ACC112 (cell line): ENCODE results near the gene MMP8.

Experiments
- H2AFZ ChIP-seq: fragments of 200-600 bp; sonication (generic); one replicate; pipeline ENCODE4 v1.6.0; 2017; ENCODE audit warnings: antibody characterized with exemption, low read length; ENCODE audit not compliant: unreplicated experiment
- H3K27ac ChIP-seq: fragments of 200-600 bp; sonication (generic); 2 replicates; pipeline ENCODE4 v1.5.1; 2014; ENCODE audit warnings: low read depth, mild to moderate bottlenecking, antibody characterized with exemption, low read length, moderate library complexity
- H3K27me3 ChIP-seq: fragments of 200-600 bp; sonication (generic); 2 replicates; pipeline ENCODE4 v1.6.1; 2014; ENCODE audit warnings: mild to moderate bottlenecking, antibody characterized with exemption, low read length, moderate library complexity, mixed read lengths; ENCODE audit not compliant: insufficient read depth
- H3K36me3 ChIP-seq: fragments of 200-600 bp; sonication (generic); 2 replicates; pipeline ENCODE4 v1.6.1; 2016; ENCODE audit warnings: mild to moderate bottlenecking, antibody characterized with exemption, low read length, moderate library complexity, mixed read lengths; ENCODE audit not compliant: insufficient read depth
- H3K4me1 ChIP-seq: fragments of 200-600 bp; sonication (generic); one replicate; pipeline ENCODE4 v1.6.1; 2016; ENCODE audit warnings: low read length, mixed read lengths; ENCODE audit not compliant: insufficient read depth, unreplicated experiment, control insufficient read depth
- H3K4me3 ChIP-seq: fragments of 200-600 bp; sonication (generic); 2 replicates; pipeline ENCODE4 v1.5.1; 2014; ENCODE audit warnings: mild to moderate bottlenecking, low read depth, low read length
- H3K79me2 ChIP-seq: fragments of 200-600 bp; sonication (generic); one replicate; pipeline ENCODE4 v1.6.0; 2016; ENCODE audit warnings: low read length; ENCODE audit not compliant: control insufficient read depth, unreplicated experiment, insufficient read depth

The MMP8 gene

GRCh38 chr11:102685754-102686153 is 39.0 kb downstream of the MMP8 start:
- no peak overlapping the region for H3K27ac ChIP-seq
- H3K36me3 ChIP-seq = no peaks in the 10 kb centered on the region
- no peaks in the 10 kb centered on the region for H3K79me2 ChIP-seq
- H3K4me3 ChIP-seq = no peak overlapping the region
- peaks cover 27% of the 10 kb centered on the region for H3K27me3 ChIP-seq
- H3K4me1 ChIP-seq = no peaks in the 10 kb centered on the region
- H2AFZ ChIP-seq = no peak overlapping the region

GRCh38 chr11:102685338-102685737 is 39.4 kb downstream of the MMP8 start:
- H3K4me1 ChIP-seq = no peaks in the 10 kb centered on the region
- no peaks in the 10 kb centered on the region for H3K79me2 ChIP-seq
- H2AFZ ChIP-seq = no peak overlapping the region
- H3K36me3 ChIP-seq = no peaks in the 10 kb centered on the region
- no peak overlapping the region for H3K27ac ChIP-seq
- peaks cover 25% of the 10 kb centered on the region for H3K27me3 ChIP-seq
- no peak overlapping the region for H3K4me3 ChIP-seq

- Histone ChIP-seq H3K27me3 (peaks cover 33% of the 10 kb centered on the region), H3K36me3 (no peaks in the 10 kb centered on the region), H3K79me2 (no peaks in the 10 kb centered on the region), H2AFZ (no peak overlapping the region), H3K4me1 (no peaks in the 10 kb centered on the region), H3K27ac (no peak overlapping the region), H3K4me3 (no peak overlapping the region)
These were observed 41.5 kb downstream of the MMP8 start for GRCh38 chr11:102683277-102683676.

GRCh38 chr11:102680945-102681344 is 43.8 kb downstream of the MMP8 start:
- Histone ChIP-seq H2AFZ (no peak overlapping the region), H3K79me2 (no peaks in the 10 kb centered on the region)

GRCh38 chr11:102678022-102678421 is 46.7 kb downstream of the MMP8 start:
- Histone ChIP-seq H3K4me1 (no peaks in the 10 kb centered on the region), H3K79me2 (no peaks in the 10 kb centered on the region), H2AFZ (no peak overlapping the region), H3K27ac (no peak overlapping the region), H3K36me3 (no peaks in the 10 kb centered on the region), H3K27me3 (peaks cover 28% of the 10 kb centered on the region), H3K4me3 (no peak overlapping the region)

More at GRCh38 chr11:102680945-102681344, 43.8 kb downstream of the MMP8 start:
- peaks cover 45% of the 10 kb centered on the region for H3K27me3 ChIP-seq
- no peaks in the 10 kb centered on the region for H3K4me1 ChIP-seq
- H3K27ac ChIP-seq = no peak overlapping the region
- no peak overlapping the region for H3K4me3 ChIP-seq
- no peaks in the 10 kb centered on the region for H3K36me3 ChIP-seq

- Histone ChIP-seq H3K27ac (no peak overlapping the region), H3K4me3 (no peak overlapping the region), H3K4me1 (no peaks in the 10 kb centered on the region), H3K79me2 (no peaks in the 10 kb centered on the region), H3K27me3 (peaks cover 19% of the 10 kb centered on the region), H3K36me3 (no peaks in the 10 kb centered on the region), H2AFZ (no peak overlapping the region)
These were observed 48.7 kb downstream of the MMP8 start for GRCh38 chr11:102676084-102676483.

GRCh38 chr11:102669664-102670063 is 55.1 kb downstream of the MMP8 start:
- Histone ChIP-seq H3K27me3 (no peaks in the 10 kb centered on the region; the same call in 1 of the 2 replicates), H2AFZ (no peak overlapping the region), H3K79me2 (no peaks in the 10 kb centered on the region), H3K36me3 (no peaks in the 10 kb centered on the region), H3K4me3 (no peak overlapping the region), H3K4me1 (no peaks in the 10 kb centered on the region), H3K27ac (no peak overlapping the region)

GRCh38 chr11:102666331-102666957 is 58.3 kb downstream of the MMP8 start:
- H3K4me1 ChIP-seq = no peaks in the 10 kb centered on the region
- H2AFZ ChIP-seq = no peak overlapping the region
- H3K27me3 ChIP-seq = no peaks in the 10 kb centered on the region
- no peak overlapping the region for H3K4me3 ChIP-seq
- no peaks in the 10 kb centered on the region for H3K36me3 ChIP-seq
- no peaks in the 10 kb centered on the region for H3K79me2 ChIP-seq
- no peak overlapping the region for H3K27ac ChIP-seq

- Histone ChIP-seq H3K4me1 (no peaks in the 10 kb centered on the region), H3K36me3 (no peaks in the 10 kb centered on the region), H2AFZ (no peak overlapping the region), H3K27me3 (0 out of 2 replicates have a peak, but pooled peaks cover 7% of the 10 kb centered on the region), H3K79me2 (no peaks in the 10 kb centered on the region), H3K27ac (no peak overlapping the region), H3K4me3 (no peak overlapping the region)
These were observed 60.6 kb downstream of the MMP8 start for GRCh38 chr11:102664001-102664752.

GRCh38 chr11:102662607-102663006 is 62.1 kb downstream of the MMP8 start:
- Histone ChIP-seq H3K4me3 (no peak overlapping the region), H3K27ac (no peak overlapping the region), H3K36me3 (no peaks in the 10 kb centered on the region), H3K4me1 (no peaks in the 10 kb centered on the region), H3K79me2 (no peaks in the 10 kb centered on the region), H2AFZ (no peak overlapping the region), H3K27me3 (peaks cover 9% of the 10 kb centered on the region)
